ENCODE data around the gene KCNE5. TPM values are rescaled to one million over a fixed set of nuclear protein-coding genes. Genes with fewer than 3 reads are reported as not detected.
"Not testable (repeated sequence)": the region's sequence is repeated elsewhere in the genome, so short reads cannot be mapped to it uniquely, and the experiment has no call there.

The KCNE5 gene
- total RNA-seq, 1 donor from 2014 or later, result not detected

DNA sequence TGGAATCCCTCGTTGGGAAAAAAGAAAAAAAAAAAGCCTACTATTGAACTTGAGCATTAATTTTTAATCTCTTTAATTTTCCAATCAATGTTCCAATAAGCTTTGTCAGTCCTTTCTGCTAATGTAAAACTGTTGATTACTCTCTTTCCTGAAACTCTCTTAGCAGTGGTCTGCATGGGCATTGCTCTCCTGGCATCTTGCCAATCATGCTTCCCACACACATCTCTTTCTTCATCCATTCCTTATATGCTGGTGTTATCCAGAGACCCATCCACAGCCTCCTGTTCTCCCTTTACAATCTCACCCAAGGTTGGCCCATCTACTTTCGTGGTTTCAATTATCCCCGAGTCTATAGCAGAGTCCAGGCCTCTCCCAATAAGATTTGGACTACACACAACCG lies 31.8 kb upstream of the KCNE5 start:
- TF ChIP-seq, protein P1, sequence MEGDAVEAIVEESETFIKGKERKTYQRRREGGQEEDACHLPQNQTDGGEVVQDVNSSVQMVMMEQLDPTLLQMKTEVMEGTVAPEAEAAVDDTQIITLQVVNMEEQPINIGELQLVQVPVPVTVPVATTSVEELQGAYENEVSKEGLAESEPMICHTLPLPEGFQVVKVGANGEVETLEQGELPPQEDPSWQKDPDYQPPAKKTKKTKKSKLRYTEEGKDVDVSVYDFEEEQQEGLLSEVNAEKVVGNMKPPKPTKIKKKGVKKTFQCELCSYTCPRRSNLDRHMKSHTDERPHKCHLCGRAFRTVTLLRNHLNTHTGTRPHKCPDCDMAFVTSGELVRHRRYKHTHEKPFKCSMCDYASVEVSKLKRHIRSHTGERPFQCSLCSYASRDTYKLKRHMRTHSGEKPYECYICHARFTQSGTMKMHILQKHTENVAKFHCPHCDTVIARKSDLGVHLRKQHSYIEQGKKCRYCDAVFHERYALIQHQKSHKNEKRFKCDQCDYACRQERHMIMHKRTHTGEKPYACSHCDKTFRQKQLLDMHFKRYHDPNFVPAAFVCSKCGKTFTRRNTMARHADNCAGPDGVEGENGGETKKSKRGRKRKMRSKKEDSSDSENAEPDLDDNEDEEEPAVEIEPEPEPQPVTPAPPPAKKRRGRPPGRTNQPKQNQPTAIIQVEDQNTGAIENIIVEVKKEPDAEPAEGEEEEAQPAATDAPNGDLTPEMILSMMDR (IDR thresholded peaks at IDR 0.05; ENCODE audit: insufficient read depth, low read length, poor library complexity, severe bottlenecking), result no peak
- Histone ChIP-seq H3K36me3 (ENCODE audit: control insufficient read depth, insufficient read depth, low read length) (no peaks in the 10 kb centered on the region), H3K4me3 (ENCODE audit: low read depth, low read length) (no peak overlapping the region), H3K27me3 (ENCODE audit: control insufficient read depth, insufficient read depth, low read length) (no peaks in the 10 kb centered on the region)
- no peak for DNase-seq (ENCODE audit: low read depth)

DNA sequence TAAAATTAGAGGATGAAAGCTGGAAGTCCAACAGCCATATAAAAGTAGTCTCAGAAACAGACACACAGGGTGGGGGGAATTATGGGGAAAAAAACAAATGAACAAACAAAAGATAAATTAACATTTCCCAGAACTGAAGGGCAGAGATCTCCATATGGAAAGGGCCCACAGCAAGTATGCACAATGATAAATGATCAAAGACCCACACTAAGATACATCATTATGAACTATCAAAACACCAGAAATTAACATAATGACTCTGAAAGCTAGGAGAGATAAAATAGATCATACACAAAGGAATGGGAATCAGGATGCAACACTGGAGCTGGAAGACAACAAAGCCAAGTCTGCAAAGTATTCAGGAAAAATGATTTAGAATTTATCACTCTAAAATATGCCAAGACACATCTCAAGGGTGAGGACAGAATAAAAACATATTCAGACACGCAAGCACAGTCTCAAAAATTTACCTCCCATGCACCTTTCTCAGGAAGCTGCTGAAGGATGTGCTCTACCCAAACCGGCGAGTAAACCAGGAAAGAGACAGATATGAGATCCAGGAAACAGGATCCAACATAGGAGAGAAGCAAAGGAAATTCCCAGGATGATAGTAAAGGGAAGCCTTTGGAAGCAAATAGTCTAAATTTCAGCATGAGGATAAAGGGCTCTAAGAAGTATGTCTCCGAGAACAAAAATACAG lies 30.7 kb upstream of the KCNE5 start:
- Histone ChIP-seq H3K27me3 (ENCODE audit: control insufficient read depth, insufficient read depth, low read length) (no peaks in the 10 kb centered on the region), H3K4me3 (ENCODE audit: low read depth, low read length) (no peak overlapping the region), H3K36me3 (ENCODE audit: control insufficient read depth, insufficient read depth, low read length) (no peaks in the 10 kb centered on the region)
- TF ChIP-seq, protein P1 (IDR thresholded peaks at IDR 0.05; ENCODE audit: insufficient read depth, low read length, poor library complexity, severe bottlenecking), result no peak
- DNase-seq (ENCODE audit: low read depth), result no peak

DNA sequence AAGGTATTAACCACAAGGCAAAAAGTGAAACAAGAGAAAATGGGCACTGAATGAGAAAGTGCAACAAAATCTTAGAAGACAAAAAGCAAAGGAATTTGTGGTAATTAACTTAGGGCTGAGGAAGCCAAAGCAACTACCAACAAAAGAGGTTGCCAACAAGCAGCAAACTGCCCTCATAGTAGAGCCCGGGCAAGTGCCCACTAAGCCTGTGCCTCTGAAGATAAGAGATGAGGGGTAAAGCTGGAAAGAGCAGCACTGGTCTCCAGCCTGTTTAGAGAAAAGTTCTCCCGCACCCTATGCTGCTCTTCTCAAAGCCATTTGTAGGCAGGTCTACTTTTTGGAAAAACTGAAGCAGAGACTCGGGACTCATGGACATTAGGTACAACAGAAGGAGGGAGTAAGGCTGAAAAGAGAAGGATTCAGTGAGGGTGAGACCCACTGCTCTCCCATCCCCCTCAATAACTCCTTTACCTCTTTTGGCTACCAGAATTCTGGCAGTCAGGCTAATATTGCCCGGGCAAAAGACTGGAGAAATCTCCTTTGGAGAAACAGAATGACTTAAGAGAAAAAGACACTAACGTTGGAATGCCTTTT lies 29.6 kb upstream of the KCNE5 start:
- Histone ChIP-seq H3K4me3 (ENCODE audit: low read depth, low read length) (no peak overlapping the region), H3K27me3 (ENCODE audit: control insufficient read depth, insufficient read depth, low read length) (no peaks in the 10 kb centered on the region), H3K36me3 (ENCODE audit: control insufficient read depth, insufficient read depth, low read length) (no peaks in the 10 kb centered on the region)
- no peak for DNase-seq (ENCODE audit: low read depth)
- TF ChIP-seq, protein P1 (IDR thresholded peaks at IDR 0.05; ENCODE audit: insufficient read depth, low read length, poor library complexity, severe bottlenecking), result no peak

DNA sequence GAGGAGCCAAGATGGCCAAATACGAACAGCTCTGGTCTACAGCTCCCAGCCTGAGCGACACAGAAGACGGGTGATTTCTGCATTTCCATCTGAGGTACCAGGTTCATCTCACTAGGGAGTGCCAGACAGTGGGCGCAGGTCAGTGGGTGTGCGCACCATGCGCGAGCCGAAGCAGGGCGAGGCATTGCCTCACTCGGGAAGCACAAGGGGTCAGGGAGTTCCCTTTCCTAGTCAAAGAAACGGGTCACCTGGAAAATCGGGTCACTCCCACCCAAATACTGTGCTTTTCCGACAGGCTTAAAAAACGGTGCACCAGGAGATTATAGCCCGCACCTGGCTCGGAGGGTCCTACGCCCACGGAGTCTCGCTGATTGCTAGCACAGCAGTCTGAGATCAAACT lies 19.7 kb upstream of the KCNE5 start:
- not testable (repeated sequence) for H3K4me3 ChIP-seq (ENCODE audit: low read depth, low read length); H3K36me3 ChIP-seq (ENCODE audit: control insufficient read depth, insufficient read depth, low read length); H3K27me3 ChIP-seq (ENCODE audit: control insufficient read depth, insufficient read depth, low read length); DNase-seq (ENCODE audit: low read depth)

DNA sequence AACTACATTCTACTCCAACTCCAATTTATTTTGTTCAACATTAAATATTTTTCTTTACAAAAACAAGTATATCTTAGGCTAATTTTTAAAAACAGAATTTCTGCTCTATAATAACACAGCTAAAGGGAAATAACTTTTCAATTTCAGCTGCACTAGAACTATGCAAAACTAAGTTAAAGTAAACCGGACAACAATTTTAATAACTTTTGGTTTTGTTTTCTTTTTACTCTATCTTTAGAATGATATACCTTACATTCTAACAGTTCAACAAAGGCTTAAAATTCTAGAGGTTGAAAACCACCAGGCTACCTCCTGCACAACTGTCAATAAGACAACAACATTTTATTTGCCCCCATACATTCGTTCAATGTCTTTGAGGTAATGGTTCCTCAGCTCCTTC lies 18.7 kb upstream of the KCNE5 start:
- H3K36me3 ChIP-seq (ENCODE audit: control insufficient read depth, insufficient read depth, low read length), result no peaks in the 10 kb centered on the region
- TF ChIP-seq, protein P1 (IDR thresholded peaks at IDR 0.05; ENCODE audit: insufficient read depth, low read length, poor library complexity, severe bottlenecking), result no peak
- H3K27me3 ChIP-seq (ENCODE audit: control insufficient read depth, insufficient read depth, low read length), result no peaks in the 10 kb centered on the region
- DNase-seq (ENCODE audit: low read depth), result no peak
- no peak overlapping the region for H3K4me3 ChIP-seq (ENCODE audit: low read depth, low read length)

DNA sequence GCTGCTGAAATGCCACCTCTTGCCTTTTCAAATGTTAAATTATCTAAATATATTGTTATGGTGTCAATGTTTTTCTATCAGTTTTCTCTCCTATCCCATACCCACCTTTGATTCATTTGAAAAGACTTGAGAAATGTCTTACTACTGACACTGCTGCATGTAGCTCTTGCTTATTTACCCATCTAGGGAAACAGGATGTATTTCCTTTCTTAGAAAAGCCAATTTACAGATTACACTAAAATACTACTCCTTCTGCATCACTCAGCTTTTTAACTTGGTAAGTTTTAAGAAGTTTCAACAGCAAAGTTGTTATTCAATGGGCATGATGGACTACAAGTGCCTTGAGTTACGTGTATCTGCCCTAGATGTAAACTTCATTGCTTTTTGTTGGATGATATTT lies 13.2 kb upstream of the KCNE5 start:
- DNase-seq (ENCODE audit: low read depth), result no peak
- Histone ChIP-seq H3K4me3 (ENCODE audit: low read depth, low read length) (no peak overlapping the region), H3K27me3 (ENCODE audit: control insufficient read depth, insufficient read depth, low read length) (no peaks in the 10 kb centered on the region), H3K36me3 (ENCODE audit: control insufficient read depth, insufficient read depth, low read length) (no peaks in the 10 kb centered on the region)
- TF ChIP-seq, protein P1 (IDR thresholded peaks at IDR 0.05; ENCODE audit: insufficient read depth, low read length, poor library complexity, severe bottlenecking), result no peak

DNA sequence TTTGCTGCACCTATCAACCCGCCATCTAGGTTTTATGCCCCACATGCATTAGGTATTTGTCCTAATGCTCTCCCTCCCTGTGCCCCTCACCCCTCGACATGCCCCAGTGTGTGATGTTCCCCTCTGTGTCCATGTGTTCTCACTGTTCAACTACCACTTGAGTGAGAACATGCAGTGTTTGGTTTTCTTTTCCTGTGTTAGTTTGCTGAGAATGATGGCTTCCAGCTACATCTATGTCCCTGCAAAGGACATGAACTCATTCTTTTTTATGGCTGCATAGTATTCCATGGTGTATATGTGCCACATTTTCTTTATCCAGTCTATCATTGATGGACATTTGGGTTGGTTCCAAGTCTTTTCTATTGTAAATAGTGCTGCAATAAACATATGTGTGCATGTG lies 12.5 kb upstream of the KCNE5 start:
- not testable (repeated sequence) for H3K27me3 ChIP-seq (ENCODE audit: control insufficient read depth, insufficient read depth, low read length); DNase-seq (ENCODE audit: low read depth); H3K4me3 ChIP-seq (ENCODE audit: low read depth, low read length); H3K36me3 ChIP-seq (ENCODE audit: control insufficient read depth, insufficient read depth, low read length)

Measured in kidney epithelial cell (primary cell).